ENCODE data around the gene BRICD5.
"Not testable (repeated sequence)": the region's sequence is repeated elsewhere in the genome, so short reads cannot be mapped to it uniquely, and the experiment has no call there.

The BRICD5 gene

DNA sequence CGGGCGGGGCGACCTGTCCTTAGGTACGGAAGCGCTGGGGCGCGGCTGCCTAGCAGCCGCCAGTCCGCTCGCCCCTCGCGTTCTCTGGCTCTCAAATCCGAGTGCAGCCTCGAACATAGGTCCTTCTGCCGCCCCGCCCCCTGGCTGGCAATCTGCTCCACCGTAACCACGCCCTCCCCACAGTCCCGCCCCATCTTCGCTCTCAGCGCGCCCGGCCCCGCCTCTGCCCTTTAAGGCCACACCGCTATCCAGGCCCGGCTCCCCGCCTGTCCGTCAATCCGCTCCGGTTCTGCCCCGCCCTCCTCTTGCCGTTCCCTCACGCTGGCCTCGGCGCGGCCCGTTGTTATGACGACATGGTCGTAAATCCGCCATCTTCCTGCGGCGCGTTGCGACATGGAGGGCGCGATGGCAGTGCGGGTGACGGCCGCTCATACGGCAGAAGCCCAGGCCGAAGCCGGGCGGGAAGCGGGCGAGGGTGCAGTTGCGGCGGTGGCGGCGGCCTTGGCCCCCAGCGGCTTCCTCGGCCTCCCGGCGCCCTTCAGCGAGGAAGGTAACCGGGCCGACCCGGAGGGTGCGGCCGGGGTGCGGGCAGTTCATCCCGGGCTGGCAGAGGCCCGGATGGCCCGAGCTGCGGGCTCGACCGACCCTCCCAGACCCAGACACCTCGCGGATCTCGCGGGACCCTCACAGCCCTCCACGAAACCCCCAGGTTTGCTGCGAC, 12.7 kb upstream of the BRICD5 start, which contains the start of gene E4F1:
Gene E4F1 (plus strand): TSS at position 371 of the 721 bp plus-strand sequence. CDS start 23 bp downstream, at position 394.
- peak; percentile 100 for DNase-seq

DNA sequence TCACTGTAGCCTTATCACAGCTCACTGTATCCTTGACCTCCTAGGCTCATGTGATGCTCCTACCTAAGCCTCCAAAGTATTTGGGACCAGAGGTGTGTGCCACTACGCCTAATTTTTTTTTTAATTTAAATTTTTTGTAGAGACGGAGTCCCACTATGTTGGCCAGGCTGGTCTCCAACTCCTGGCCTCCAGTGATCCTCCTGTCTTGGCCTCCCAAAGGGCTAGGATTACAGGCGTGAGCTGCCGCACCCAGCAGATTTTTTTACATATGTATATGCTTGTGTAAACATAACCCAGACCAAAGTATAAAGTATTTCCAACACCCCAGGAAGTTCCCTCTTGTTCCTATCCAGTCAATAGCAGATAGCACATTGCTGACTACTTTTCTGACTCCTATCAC, 5.7 kb upstream of the BRICD5 start:
- no peak for DNase-seq

DNA sequence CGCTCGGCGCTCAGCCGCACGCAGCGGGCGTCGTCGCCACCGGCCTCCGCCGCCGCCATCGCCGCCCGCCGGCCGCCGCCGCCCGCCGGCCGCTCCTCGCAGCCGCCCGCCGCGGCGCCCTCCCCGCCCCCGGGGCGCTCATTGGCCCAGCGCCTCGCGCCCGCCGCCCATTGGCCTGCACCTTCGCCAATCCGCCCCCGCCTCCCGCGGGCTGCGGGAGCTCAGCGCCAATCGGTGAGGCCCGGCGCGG, 4.0 kb upstream of the BRICD5 start, which contains the start of gene PGP:
Gene PGP (minus strand): TSS at position 122 of the 250 bp plus-strand sequence. CDS start 63 bp downstream, at position 59.
- no peak for DNase-seq

GRCh38 chr16:2213817-2214718, 3.4 kb upstream of the BRICD5 start:
- peak; percentile 22 to 68 (median 46) for DNase-seq

DNA sequence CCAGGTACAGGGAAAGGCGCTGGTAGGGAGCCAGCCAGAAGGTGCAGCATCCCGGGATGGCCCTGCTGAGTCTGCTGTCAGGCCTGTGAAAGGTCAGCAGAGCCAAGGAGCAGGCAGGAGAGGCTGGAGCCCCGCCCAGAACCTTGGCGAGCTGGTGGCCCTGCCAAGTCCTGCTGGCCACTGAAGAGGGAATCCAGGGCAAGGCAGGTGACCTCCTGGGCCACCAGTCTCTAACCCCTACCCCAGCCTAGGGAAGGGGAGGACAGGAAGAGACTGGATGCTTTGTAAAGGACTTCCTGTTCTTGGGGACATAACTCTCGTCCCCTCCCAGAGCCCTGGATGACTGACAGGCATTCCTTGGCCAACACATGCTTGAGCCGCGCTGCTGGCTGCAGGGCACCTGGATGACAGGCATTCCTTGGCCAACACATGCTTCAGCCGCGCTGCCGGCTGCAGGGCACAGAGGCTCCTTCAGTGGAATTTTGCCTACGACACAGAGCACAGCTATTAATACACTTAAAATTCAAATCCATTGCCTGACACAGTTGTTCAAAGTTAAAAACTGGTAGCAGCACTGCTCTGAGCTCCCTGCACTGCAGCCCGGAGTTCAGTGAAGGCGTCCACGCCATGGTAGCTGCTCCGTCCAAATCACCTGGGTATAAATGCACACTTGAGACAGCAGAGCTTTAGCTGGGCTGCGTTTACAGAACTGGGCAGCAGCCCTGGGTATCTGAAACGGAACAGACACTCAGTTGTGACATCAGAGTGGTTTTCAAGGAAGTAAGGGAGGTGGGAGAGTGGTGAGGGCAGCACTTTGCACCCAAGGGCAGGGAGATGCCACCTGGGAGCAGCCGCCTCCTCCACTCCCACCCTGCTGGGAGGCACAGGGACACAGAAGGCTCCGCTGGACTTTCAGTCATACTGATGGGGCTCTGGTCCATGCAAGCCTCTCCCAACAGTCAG, 2.0 kb upstream of the BRICD5 start:
- DNase-seq = peak; percentile 33 to 67 (median 66)

GRCh38 chr16:2211923-2212347, 1.3 kb upstream of the BRICD5 start:
- DNase-seq = no peak

- DNase-seq = no peak
Measured at GRCh38 chr16:2210009-2210332, 692 bp downstream of the BRICD5 start.

GRCh38 chr16:2209258-2210008, 1.2 kb downstream of the BRICD5 start:
- no peak for DNase-seq

GRCh38 chr16:2208772-2209171, 1.9 kb downstream of the BRICD5 start:
- no peak for DNase-seq

- no peak for DNase-seq
Measured at GRCh38 chr16:2208308-2208707, 2.4 kb downstream of the BRICD5 start.

- no peak for DNase-seq
Measured at GRCh38 chr16:2207872-2208271, 2.8 kb downstream of the BRICD5 start.

DNA sequence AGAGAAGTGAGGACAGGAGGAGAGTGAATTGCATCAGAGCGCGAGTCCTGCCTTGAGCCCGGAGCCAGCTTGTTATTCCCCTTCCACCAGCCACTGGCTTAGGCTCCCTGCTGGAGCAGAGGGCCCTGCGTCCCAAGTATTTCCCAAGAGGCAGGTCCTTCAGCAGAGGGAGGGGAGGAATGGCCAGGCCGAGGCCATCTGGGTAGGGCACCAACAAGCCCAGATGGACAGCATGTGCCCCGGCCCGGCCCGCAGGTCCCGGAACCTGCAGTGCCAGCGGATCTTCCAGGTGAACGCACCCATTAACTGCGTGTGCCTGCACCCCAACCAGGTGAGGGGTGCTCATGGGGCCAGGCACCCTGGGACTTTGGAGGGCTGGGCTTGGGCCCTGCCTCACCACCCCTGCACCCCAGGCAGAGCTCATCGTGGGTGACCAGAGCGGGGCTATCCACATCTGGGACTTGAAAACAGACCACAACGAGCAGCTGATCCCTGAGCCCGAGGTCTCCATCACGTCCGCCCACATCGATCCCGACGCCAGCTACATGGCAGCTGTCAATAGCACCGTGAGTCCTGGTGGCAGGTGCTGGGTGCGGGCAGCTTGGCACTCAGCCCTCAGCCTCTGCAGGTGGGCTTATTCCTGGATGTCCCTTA, 3.8 kb downstream of the BRICD5 start:
- DNase-seq = peak; percentile 30 to 66 (median 62)

DNA sequence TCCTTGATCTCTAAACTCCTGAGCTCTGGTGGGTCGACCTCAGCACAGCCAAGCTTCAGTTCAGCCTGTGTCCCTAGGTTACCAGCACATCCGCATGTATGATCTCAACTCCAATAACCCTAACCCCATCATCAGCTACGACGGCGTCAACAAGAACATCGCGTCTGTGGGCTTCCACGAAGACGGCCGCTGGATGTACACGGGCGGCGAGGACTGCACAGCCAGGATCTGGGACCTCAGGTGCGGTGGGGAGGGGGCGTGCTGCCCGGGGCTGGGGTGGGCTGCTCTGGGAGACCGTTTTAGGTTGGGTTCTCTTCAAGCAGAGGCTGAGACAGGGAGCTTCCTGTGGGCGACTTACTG, 4.3 kb downstream of the BRICD5 start:
- no peak for DNase-seq

GRCh38 chr16:2205967-2206313, 4.7 kb downstream of the BRICD5 start:
- DNase-seq = no peak

DNA sequence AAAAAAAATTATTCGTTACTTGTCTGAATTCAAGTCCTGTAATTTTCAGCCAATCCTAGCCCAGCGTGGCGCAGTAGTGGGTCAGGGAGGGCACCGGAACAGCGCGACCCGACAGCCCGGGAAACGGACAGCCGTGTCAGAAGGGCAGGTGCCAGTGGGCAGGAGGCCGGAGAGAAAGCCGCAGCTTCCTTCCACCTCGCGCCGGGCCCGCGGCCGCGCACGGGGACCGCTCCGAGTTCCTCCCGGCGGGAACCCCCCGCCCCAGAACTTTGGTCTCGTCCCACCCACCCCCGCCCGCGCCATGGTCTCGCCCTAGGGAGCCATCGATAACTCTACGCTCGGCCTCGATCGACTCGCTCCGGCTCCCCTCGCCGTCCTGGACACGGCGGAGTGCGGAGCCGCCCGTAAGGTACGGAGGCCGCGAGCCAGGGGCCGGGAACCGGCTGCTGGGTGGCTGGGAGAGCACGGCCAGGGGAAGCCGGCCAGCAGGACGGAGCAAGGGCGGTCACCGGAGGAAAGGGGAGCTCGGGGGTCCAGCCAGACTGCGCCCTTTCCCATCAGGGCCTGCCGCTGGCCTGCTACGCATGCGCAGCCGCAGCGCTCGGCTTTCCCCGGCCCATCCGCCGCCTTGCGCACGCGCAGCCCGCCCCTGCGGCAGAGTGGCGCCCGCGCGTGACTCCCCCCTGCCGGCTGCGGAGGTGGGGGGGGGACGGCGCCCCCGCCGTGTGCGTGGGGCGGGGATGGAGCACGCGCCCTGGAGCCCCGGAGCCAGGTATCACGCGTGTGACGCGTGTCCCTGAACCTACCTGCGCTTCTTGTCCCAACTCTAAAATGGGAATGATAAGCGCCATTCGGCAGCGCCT, 5.3 kb downstream of the BRICD5 start, which contains the start of gene MLST8:
Gene MLST8 (plus strand): TSS at position 351 of the 863 bp plus-strand sequence. CDS start 632 bp downstream, outside the sequence.
- peak; percentile 88 to 97 (median 93) for DNase-seq

GRCh38 chr16:2204416-2205103, 6.1 kb downstream of the BRICD5 start:
- DNase-seq = no peak

- not testable (repeated sequence) for DNase-seq
Measured at GRCh38 chr16:2203119-2203688, 7.5 kb downstream of the BRICD5 start.

DNA sequence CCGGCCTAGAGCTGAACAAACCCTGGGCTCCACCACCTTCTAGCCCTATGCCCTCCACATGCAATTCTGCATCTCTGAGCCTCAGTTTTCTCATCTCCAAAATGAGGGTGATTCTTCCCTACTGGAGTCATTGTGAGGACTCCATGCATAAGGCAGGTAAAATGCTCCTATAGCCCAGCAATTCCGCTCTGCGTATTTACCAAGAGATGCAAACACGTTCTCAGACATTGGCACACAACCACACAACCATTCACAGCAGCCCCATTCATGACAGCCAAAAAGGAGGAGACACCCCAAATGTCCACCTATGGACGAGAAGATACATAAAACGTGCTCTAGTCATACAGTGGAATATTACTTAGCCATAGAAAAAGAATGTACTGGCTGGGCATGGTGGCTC, 10.3 kb downstream of the BRICD5 start:
- no peak for DNase-seq

- DNase-seq = no peak
Measured at GRCh38 chr16:2199621-2200139, 11.0 kb downstream of the BRICD5 start.
